ENCODE measurements around the gene RHOBTB1. TPM values are rescaled to one million over a fixed set of nuclear protein-coding genes. Genes with fewer than 3 reads are reported as not detected.
A peak's percentile ranks its signal among the peaks of the same experiment; 100 is the strongest.

Gene RHOBTB1
- total RNA-seq, 2 donors from 2014 or later = 6.6 to 6.8 TPM

DNA sequence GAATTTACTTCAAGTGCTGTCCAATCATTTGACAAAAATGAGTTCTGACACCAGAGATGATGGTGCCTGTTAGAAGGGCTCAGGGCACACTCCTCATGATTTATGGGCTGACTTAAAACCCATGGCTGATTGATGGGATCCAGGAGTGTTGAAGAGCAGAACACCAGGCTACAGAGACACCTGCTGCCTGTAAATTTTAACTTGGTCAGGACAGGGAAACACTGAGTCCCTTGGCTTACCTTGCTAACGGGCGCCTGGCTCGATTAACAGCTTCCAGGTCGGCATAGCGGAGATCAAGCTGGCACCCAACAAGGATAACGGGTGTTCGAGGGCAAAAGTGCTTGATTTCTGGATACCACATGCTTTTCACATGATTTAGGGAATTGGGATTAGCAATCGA, 51.4 kb downstream of the RHOBTB1 start:
- 94 to 95% methylated on average over 8 of the region's 8 CpGs for WGBS, 2 experiments (ENCODE audit: insufficient coverage in 1 of 2, insufficient read length in 1 of 2)
- Mint-ChIP-seq H3K4me3 (no peak overlapping the region), H3K27ac (no peak overlapping the region), H3K36me3 (ENCODE audit: low read depth) (peaks cover 2% of the 10 kb centered on the region), H3K9me3 (no peaks in the 10 kb centered on the region), H3K4me1 (no peaks in the 10 kb centered on the region), H3K27me3 (ENCODE audit: insufficient read depth) (no peaks in the 10 kb centered on the region)
- H3K9ac ChIP-seq (ENCODE audit: extremely low read depth, low read length, poor library complexity, severe bottlenecking) = no peak overlapping the region
- no peaks in the 10 kb centered on the region for H3K36me3 ChIP-seq (ENCODE audit: control insufficient read depth, insufficient read depth, low read length)
- TF ChIP-seq, protein P1, sequence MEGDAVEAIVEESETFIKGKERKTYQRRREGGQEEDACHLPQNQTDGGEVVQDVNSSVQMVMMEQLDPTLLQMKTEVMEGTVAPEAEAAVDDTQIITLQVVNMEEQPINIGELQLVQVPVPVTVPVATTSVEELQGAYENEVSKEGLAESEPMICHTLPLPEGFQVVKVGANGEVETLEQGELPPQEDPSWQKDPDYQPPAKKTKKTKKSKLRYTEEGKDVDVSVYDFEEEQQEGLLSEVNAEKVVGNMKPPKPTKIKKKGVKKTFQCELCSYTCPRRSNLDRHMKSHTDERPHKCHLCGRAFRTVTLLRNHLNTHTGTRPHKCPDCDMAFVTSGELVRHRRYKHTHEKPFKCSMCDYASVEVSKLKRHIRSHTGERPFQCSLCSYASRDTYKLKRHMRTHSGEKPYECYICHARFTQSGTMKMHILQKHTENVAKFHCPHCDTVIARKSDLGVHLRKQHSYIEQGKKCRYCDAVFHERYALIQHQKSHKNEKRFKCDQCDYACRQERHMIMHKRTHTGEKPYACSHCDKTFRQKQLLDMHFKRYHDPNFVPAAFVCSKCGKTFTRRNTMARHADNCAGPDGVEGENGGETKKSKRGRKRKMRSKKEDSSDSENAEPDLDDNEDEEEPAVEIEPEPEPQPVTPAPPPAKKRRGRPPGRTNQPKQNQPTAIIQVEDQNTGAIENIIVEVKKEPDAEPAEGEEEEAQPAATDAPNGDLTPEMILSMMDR (conservative IDR thresholded peaks at IDR 0.05) = no peak
- no peak for DNase-seq
- H3K27me3 ChIP-seq (ENCODE audit: control insufficient read depth, insufficient read depth, low read length, poor library complexity, severe bottlenecking) = no peaks in the 10 kb centered on the region
- H3K4me3 ChIP-seq (ENCODE audit: low read length) = no peak overlapping the region
- no peak overlapping the region for H3K27ac ChIP-seq (ENCODE audit: low read depth, low read length)
- H3K4me1 ChIP-seq (ENCODE audit: control insufficient read depth, insufficient read depth, low read length) = no peaks in the 10 kb centered on the region
- H3K9me3 ChIP-seq (ENCODE audit: control insufficient read depth, low read length) = no peaks in the 10 kb centered on the region

DNA sequence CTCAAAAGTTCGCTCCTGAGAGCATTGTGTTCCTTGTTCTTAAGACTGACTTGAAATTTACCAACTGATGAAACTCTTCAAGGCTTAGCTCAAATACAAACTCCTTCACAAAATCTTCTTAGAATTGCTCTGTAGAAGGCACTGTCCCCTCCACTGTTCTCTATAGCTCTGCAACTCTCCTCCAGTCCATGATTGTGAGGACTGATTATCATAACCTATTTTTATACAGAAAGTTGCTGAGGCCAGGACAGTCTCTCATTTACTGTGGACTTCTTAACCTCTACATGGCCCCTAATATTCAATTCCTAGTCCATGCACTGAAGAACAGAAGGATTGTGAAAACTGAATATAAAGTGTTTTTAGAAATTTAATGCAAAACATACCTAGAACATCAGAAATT, 53.2 kb downstream of the RHOBTB1 start:
- no peaks in the 10 kb centered on the region for H3K4me1 Mint-ChIP-seq
- H3K36me3 Mint-ChIP-seq (ENCODE audit: low read depth) = peaks cover 4% of the 10 kb centered on the region
- H3K9me3 Mint-ChIP-seq = no peaks in the 10 kb centered on the region
- Histone ChIP-seq H3K4me1 (ENCODE audit: control insufficient read depth, insufficient read depth, low read length) (no peaks in the 10 kb centered on the region), H3K36me3 (ENCODE audit: control insufficient read depth, insufficient read depth, low read length) (no peaks in the 10 kb centered on the region), H3K27ac (ENCODE audit: low read depth, low read length) (no peak overlapping the region), H3K4me3 (ENCODE audit: low read length) (no peak overlapping the region), H3K9me3 (ENCODE audit: control insufficient read depth, low read length) (no peaks in the 10 kb centered on the region), H3K9ac (ENCODE audit: extremely low read depth, low read length, poor library complexity, severe bottlenecking) (no peak overlapping the region), H3K27me3 (ENCODE audit: control insufficient read depth, insufficient read depth, low read length, poor library complexity, severe bottlenecking) (no peaks in the 10 kb centered on the region)
- 89% methylated on average over 1 of the region's 1 CpG; no CpG with 5 or more reads in 1 of the 2 experiments for WGBS, 2 experiments (ENCODE audit: insufficient coverage in 1 of 2, insufficient read length in 1 of 2)
- TF ChIP-seq, protein P1 (conservative IDR thresholded peaks at IDR 0.05) = no peak
- no peak for DNase-seq
- peak overlapping the region; percentile 34 for H3K27ac Mint-ChIP-seq
- no peak overlapping the region for H3K4me3 Mint-ChIP-seq
- no peaks in the 10 kb centered on the region for H3K27me3 Mint-ChIP-seq (ENCODE audit: insufficient read depth)

DNA sequence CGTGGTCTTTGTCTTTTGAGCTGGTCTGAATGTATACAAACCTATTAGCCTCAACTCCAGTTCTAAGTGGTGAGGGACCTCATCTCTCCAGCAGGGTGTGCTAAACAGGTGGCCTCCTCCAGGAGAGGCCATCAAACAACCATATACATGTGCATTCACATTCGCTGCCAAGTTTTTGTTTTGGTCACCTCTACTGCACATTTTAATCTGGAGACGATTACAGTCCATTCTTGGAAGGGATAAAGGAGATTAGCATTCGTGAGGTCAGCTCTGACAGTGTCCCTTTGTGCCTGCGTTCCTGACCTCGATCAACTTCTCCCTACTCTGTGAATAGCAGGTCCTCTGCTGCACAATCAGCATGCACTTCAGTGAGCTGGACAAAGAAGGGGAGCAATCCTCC, 60.8 kb downstream of the RHOBTB1 start:
- Histone ChIP-seq H3K9me3 (ENCODE audit: control insufficient read depth, low read length) (no peaks in the 10 kb centered on the region), H3K27ac (ENCODE audit: low read depth, low read length) (no peak overlapping the region), H3K4me1 (ENCODE audit: control insufficient read depth, insufficient read depth, low read length) (no peaks in the 10 kb centered on the region), H3K36me3 (ENCODE audit: control insufficient read depth, insufficient read depth, low read length) (no peaks in the 10 kb centered on the region), H3K4me3 (ENCODE audit: low read length) (no peak overlapping the region), H3K9ac (ENCODE audit: extremely low read depth, low read length, poor library complexity, severe bottlenecking) (no peak overlapping the region), H3K27me3 (ENCODE audit: control insufficient read depth, insufficient read depth, low read length, poor library complexity, severe bottlenecking) (no peaks in the 10 kb centered on the region)
- DNase-seq = peak; percentile 61
- H3K27ac Mint-ChIP-seq = no peak overlapping the region
- H3K36me3 Mint-ChIP-seq (ENCODE audit: low read depth) = peaks cover 7% of the 10 kb centered on the region
- no peaks in the 10 kb centered on the region for H3K4me1 Mint-ChIP-seq
- TF ChIP-seq, protein P1 (conservative IDR thresholded peaks at IDR 0.05) = peak; percentile 78
- H3K4me3 Mint-ChIP-seq = no peak overlapping the region
- H3K27me3 Mint-ChIP-seq (ENCODE audit: insufficient read depth) = no peaks in the 10 kb centered on the region
- no peaks in the 10 kb centered on the region for H3K9me3 Mint-ChIP-seq
- 89 to 97% methylated on average over 5 to 6 of the region's 6 CpGs for WGBS, 2 experiments (ENCODE audit: insufficient coverage in 1 of 2, insufficient read length in 1 of 2)

All from endodermal cell (in vitro differentiated cells).